Activated naive CD8-positive, alpha-beta T cell (primary cell): ENCODE data around the gene IGF2BP3.
A peak's percentile ranks its signal among the peaks of the same experiment; 100 is the strongest.
"Not testable (repeated sequence)": the region's sequence is repeated elsewhere in the genome, so short reads cannot be mapped to it uniquely, and the experiment has no call there.

ENCODE experiments used
- H3K27ac Mint-ChIP-seq: one replicate; pipeline ENCODE4 v1.8.0; 2021; ENCODE audit warnings: mixed read lengths
- H3K27me3 Mint-ChIP-seq: one replicate; pipeline ENCODE4 v1.8.0; 2021; ENCODE audit warnings: mixed read lengths
- H3K36me3 Mint-ChIP-seq: one replicate; pipeline ENCODE4 v1.8.0; 2021; ENCODE audit warnings: mixed read lengths
- H3K4me1 Mint-ChIP-seq: one replicate; pipeline ENCODE4 v1.8.0; 2021; ENCODE audit warnings: low read depth, mixed read lengths
- H3K4me3 Mint-ChIP-seq: one replicate; pipeline ENCODE4 v1.8.0; 2021; ENCODE audit warnings: mild to moderate bottlenecking, mixed read lengths
- H3K9me3 Mint-ChIP-seq: one replicate; pipeline ENCODE4 v1.8.0; 2021; ENCODE audit warnings: low read depth, mixed read lengths

IGF2BP3 gene

GRCh38 chr7:23336799-23337283 is 133.4 kb downstream of the IGF2BP3 start:
- no peaks in the 10 kb centered on the region for H3K36me3 Mint-ChIP-seq
- H3K9me3 Mint-ChIP-seq: no peaks in the 10 kb centered on the region
- H3K4me1 Mint-ChIP-seq: no peaks in the 10 kb centered on the region
- no peak overlapping the region for H3K4me3 Mint-ChIP-seq
- H3K27ac Mint-ChIP-seq: no peak overlapping the region
- H3K27me3 Mint-ChIP-seq: peaks cover 5% of the 10 kb centered on the region

DNA sequence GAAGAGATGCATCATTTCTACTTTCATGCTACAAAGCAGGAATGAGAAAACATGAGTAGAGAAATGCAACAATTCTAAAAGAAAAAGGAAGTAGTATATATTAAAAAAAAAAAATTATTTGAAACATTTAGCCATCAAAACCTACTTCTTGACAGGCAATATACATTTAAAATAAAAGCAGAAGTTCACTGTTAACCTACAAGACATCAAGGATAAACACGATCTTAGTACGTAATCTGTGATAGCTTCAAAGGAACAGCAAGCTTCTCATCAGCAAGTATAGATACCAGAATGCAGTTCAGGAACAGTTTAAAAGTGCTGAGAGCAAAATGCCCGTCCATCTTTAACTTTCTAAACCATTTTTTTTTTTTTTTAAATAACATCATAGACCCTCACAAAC is 134.2 kb downstream of the IGF2BP3 start:
- no peaks in the 10 kb centered on the region for H3K9me3 Mint-ChIP-seq
- H3K27ac Mint-ChIP-seq: no peak overlapping the region
- no peaks in the 10 kb centered on the region for H3K36me3 Mint-ChIP-seq
- no peaks in the 10 kb centered on the region for H3K4me1 Mint-ChIP-seq
- peaks cover 5% of the 10 kb centered on the region for H3K27me3 Mint-ChIP-seq
- H3K4me3 Mint-ChIP-seq: no peak overlapping the region

GRCh38 chr7:23335621-23336020 is 134.7 kb downstream of the IGF2BP3 start:
- no peaks in the 10 kb centered on the region for H3K36me3 Mint-ChIP-seq
- peaks cover 5% of the 10 kb centered on the region for H3K27me3 Mint-ChIP-seq
- no peak overlapping the region for H3K4me3 Mint-ChIP-seq
- no peaks in the 10 kb centered on the region for H3K4me1 Mint-ChIP-seq
- H3K27ac Mint-ChIP-seq: no peak overlapping the region
- H3K9me3 Mint-ChIP-seq: no peaks in the 10 kb centered on the region

GRCh38 chr7:23335136-23335535 is 135.2 kb downstream of the IGF2BP3 start:
- H3K27ac Mint-ChIP-seq: no peak overlapping the region
- H3K9me3 Mint-ChIP-seq: no peaks in the 10 kb centered on the region

DNA sequence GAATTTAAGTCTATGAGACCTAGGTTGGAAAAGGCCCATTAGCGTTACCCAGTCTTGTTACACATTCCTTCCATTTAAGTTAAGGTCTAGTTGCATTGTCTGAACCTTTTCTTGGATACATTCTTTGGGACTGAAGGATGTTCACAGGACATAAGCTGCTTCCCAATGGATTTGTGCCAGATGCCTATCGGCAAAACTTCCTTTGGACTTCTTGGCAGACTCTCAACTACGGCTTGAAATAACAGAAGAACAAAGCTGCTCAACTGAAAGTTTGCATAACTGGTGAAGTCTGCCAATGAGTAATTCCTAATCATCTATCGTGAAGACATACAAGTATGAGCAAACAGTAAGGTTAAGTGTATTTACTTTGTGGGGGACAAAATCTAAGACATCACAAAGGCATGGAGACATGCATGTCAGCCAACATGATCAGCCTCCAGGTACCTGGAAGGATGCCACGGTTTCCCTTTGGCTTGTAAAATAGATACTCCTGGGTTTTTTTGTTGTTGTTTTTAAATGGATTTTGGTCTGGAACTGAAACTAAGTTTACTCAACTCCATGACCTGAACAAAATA is 135.7 kb downstream of the IGF2BP3 start:
- Mint-ChIP-seq H3K36me3 (no peaks in the 10 kb centered on the region), H3K4me3 (no peak overlapping the region), H3K9me3 (no peaks in the 10 kb centered on the region), H3K27ac (no peak overlapping the region), H3K4me1 (no peaks in the 10 kb centered on the region), H3K27me3 (peaks cover 5% of the 10 kb centered on the region)

More at GRCh38 chr7:23335136-23335535, 135.2 kb downstream of the IGF2BP3 start:
- no peaks in the 10 kb centered on the region for H3K36me3 Mint-ChIP-seq
- peaks cover 5% of the 10 kb centered on the region for H3K27me3 Mint-ChIP-seq
- H3K4me1 Mint-ChIP-seq: no peaks in the 10 kb centered on the region
- H3K4me3 Mint-ChIP-seq: no peak overlapping the region

DNA sequence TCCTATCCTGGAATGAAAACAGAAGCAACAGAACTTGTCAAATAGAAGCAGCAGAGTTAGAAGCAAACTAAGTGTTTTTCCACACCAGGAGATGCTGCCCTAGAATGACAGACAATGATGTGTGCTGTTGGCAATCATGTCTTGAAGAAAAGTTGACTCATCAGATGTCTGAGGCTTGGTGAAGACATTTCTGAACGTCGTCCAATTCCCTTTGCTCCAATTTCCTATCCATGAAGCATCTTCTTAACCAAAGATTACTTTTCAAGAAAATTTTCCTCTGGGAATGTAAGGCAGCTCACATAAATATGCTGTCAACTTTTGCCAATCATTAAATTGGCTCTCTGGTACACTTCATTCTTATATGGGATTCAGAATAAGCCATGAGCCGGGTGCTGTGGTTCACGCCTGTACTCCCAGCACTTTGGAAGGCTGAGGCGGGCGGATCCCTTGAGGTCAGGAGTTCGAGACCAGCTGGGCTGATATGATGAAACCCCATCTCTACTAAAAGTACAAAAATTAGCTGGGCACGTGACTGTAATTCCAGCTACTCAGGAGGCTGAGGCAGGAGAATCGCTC is 136.5 kb downstream of the IGF2BP3 start:
- Mint-ChIP-seq H3K4me3 (no peak overlapping the region), H3K9me3 (no peaks in the 10 kb centered on the region), H3K36me3 (no peaks in the 10 kb centered on the region), H3K27me3 (peaks cover 1% of the 10 kb centered on the region), H3K27ac (no peak overlapping the region), H3K4me1 (no peaks in the 10 kb centered on the region)

DNA sequence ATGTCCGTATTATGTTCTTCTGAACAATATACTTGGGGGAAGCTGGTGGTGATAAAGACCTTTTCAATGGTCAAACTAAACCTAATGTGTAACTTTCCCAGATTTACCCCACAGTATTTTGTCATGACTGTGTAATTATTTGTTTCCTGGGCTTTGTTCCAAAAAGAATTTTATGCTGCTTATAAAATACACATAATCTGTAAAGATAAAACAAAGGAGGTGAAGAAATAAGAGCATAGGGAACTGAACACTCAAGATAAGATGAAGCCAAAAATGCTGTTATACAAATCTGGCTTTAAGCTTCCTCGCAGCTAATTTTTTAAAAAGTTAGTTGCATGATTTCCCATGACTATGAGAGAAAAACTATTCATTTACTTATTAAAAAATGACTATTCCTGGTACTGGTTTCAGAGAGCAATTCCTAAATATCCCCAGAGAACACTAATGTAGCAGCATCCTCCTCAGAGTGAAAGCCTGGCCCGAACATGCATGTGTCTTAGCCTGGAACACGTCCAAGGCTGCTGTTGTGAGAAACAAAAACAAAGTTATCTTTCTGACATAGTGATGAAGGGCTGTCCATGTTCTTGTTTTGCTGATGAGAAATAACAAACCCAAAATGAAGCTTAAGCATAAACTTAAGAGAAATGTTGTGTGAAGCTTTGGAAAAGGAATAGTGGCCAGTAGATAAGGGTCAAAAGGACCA is 137.2 kb downstream of the IGF2BP3 start:
- Mint-ChIP-seq H3K9me3 (no peaks in the 10 kb centered on the region), H3K27ac (no peak overlapping the region), H3K4me1 (no peaks in the 10 kb centered on the region), H3K27me3 (peaks cover 1% of the 10 kb centered on the region), H3K4me3 (no peak overlapping the region), H3K36me3 (no peaks in the 10 kb centered on the region)

DNA sequence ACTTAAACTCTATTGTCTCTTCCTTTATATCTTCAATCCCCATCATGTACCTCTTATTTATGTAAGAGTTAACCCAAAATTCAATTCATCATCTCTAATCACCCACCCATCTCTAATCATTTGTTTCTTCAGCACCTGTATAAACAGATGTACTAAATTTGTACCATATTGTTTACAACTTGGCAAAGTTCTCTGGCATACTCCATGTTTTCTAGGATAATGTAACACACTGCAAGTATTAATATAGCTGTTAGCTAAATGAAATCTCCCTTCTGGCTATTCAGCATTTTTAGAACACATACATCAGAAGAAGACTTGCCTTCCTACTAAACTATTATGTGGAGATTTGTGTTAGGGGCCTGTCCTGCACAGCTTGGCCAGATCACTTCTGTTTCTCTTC is 138.1 kb downstream of the IGF2BP3 start:
- no peaks in the 10 kb centered on the region for H3K4me1 Mint-ChIP-seq
- no peak overlapping the region for H3K4me3 Mint-ChIP-seq
- no peaks in the 10 kb centered on the region for H3K9me3 Mint-ChIP-seq
- no peak overlapping the region for H3K27ac Mint-ChIP-seq
- H3K27me3 Mint-ChIP-seq: peaks cover 1% of the 10 kb centered on the region
- no peaks in the 10 kb centered on the region for H3K36me3 Mint-ChIP-seq

GRCh38 chr7:23331132-23331531 is 139.2 kb downstream of the IGF2BP3 start:
- no peaks in the 10 kb centered on the region for H3K9me3 Mint-ChIP-seq
- H3K4me3 Mint-ChIP-seq: no peak overlapping the region
- H3K27me3 Mint-ChIP-seq: peaks cover under 1% of the 10 kb centered on the region
- no peak overlapping the region for H3K27ac Mint-ChIP-seq
- no peaks in the 10 kb centered on the region for H3K4me1 Mint-ChIP-seq
- no peaks in the 10 kb centered on the region for H3K36me3 Mint-ChIP-seq

- H3K4me3 Mint-ChIP-seq: no peak overlapping the region
- no peaks in the 10 kb centered on the region for H3K27me3 Mint-ChIP-seq
- H3K9me3 Mint-ChIP-seq: no peaks in the 10 kb centered on the region
- H3K27ac Mint-ChIP-seq: no peak overlapping the region
- H3K4me1 Mint-ChIP-seq: peaks cover 17% of the 10 kb centered on the region
- no peaks in the 10 kb centered on the region for H3K36me3 Mint-ChIP-seq
These were observed 154.9 kb downstream of the IGF2BP3 start for GRCh38 chr7:23315366-23315765.

- Mint-ChIP-seq H3K27ac (peak overlapping the region; percentile 43), H3K4me1 (peaks cover 20% of the 10 kb centered on the region)
- H3K4me3 Mint-ChIP-seq, H3K27me3 Mint-ChIP-seq, H3K9me3 Mint-ChIP-seq, H3K36me3 Mint-ChIP-seq: not testable (repeated sequence)
These were observed 158.2 kb downstream of the IGF2BP3 start for GRCh38 chr7:23312141-23312540.

DNA sequence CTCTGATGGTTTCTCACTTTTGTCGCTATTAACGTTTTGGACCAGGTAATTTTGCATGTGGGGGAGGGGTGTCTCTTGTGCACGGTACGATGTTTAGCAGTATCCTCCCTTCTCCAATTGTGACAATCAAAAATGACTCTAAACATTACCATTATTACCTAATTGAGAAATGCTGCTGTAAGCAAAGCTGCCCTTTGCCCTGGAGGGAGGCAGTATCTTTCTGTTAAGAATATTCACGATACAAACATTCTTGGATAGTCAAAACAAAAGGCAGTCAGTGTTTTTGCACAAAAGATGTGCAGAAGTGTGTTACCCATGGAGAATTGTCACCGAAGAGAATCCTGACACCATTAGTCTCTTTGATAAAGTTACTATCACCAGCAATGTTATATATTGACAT is 161.5 kb downstream of the IGF2BP3 start:
- Mint-ChIP-seq H3K4me1 (peaks cover 45% of the 10 kb centered on the region), H3K27me3 (no peaks in the 10 kb centered on the region), H3K9me3 (no peaks in the 10 kb centered on the region), H3K27ac (peak overlapping the region; percentile 28), H3K36me3 (peaks cover 15% of the 10 kb centered on the region), H3K4me3 (no peak overlapping the region)

DNA sequence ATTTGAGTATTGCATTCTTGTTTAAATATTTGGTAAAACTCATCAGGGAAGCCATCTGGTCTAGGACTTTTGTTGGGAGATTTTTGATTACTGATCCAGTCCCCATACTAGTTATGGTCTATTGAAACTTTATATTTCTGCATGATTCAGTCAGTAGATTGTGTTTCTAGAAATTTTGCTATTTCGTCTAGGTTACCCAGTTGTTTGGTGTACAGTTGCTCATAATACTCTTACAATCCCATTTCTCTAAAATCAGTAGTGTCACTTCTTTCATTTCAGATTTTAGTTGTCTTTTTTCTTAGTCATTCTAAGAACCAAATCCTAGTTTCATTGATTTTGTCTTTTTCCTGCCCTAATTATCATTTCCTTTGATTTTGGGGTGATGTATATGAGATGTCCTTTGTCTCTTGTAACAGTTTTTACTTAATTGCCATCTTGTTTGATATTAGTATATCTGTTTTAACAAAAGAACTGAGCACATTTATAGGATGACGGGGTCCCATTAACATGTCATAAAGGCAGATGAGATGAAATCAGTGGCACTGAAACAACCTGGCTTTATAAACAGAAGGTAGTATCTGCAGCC is 163.3 kb downstream of the IGF2BP3 start:
- Mint-ChIP-seq H3K4me1 (peaks cover 50% of the 10 kb centered on the region), H3K27ac (peak overlapping the region; percentile 35), H3K27me3 (no peaks in the 10 kb centered on the region), H3K9me3 (no peaks in the 10 kb centered on the region), H3K36me3 (peaks cover 23% of the 10 kb centered on the region), H3K4me3 (peak overlapping the region; percentile 3)

DNA sequence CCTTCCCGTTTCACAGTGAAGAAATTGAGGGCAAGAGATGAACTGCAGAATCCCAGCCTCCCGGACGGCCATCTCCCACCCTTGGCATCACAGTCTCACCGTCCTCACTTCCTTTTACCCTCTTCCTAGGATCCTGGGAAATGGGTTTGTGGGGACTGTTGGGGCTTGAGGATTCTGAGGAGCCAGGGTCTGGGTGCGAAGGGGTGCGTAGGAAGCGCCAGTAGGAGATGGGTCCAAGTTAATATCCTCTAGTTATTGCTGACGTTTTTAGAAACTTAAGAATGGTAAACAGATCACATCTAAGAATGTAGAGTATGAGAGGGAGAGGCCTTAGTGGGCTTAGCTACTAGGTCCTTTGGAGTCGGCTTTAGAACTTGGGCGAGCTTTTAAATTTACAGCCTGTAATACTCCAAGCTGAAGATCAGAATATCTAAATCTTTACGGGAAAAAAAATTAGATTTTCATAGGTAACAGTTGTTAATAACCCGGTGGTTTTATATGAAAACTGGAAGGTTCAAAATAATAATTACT is 170.5 kb downstream of the IGF2BP3 start:
- Mint-ChIP-seq H3K9me3 (no peaks in the 10 kb centered on the region), H3K4me1 (peaks cover 49% of the 10 kb centered on the region), H3K4me3 (peak overlapping the region; percentile 97), H3K27ac (peak overlapping the region; percentile 96), H3K36me3 (peaks cover 19% of the 10 kb centered on the region), H3K27me3 (peaks cover 2% of the 10 kb centered on the region)
